Stimulated activated CD8-positive, alpha-beta memory T cell treated with anti-CD3 and anti-CD28 coated beads, Interleukin-15, amount 100 ng/mL, for 4 hours (primary cell): ENCODE results near the gene TBCD.

Experiments
- DNase-seq, 2 donors: peaks; one replicate each; pipeline ENCODE4 v3.0.0-alpha.2; 2020; ENCODE audit warnings: low read depth in 2 of 2

TBCD gene

DNA sequence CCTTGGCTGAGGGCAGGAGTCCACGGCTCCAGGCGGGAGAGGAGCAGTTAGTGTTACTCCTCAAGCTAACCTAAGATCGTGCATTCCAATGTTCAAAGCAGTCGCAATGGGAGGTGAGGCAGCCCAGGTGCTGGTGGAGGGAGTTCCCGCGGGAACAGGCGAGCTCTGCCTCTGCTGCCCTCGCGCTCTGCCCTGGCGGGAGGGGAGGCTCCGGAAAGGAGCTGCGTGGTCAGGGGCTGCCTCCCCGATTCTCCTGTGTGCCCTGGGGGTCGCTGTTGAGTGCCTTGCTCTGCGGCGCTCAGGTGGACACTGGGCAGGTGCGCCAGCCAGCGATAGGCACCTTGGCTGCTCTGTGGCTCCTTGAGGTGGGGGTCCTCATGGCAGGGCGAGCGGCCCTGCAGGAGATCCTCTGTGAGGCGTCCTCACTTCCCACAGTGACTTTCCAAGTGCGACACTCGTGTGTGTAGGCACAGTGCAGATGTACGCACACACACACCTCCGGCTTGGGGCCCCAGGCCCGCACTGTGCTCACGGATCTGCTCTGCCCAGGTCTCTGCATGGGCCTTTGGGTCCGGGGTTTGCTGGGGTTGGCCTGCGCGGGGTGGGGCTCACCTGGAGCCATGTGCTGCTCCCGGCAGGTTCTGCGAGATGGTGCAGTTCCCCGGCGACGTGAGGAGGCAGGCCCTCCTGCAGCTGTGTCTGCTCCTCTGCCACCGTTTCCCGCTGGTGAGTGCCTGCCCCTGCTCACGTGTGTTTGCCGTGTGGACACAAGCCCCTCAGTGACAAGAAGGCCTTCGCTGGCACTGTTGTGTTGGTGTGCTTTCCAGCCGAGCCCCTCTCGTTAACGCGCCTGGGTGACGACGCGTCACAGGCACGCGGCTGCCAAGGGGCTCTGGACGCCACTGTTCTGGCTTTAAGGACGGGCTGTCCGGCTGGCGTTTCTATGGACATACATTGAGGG lies 185.8 kb downstream of the TBCD start:
- no peak for DNase-seq

DNA sequence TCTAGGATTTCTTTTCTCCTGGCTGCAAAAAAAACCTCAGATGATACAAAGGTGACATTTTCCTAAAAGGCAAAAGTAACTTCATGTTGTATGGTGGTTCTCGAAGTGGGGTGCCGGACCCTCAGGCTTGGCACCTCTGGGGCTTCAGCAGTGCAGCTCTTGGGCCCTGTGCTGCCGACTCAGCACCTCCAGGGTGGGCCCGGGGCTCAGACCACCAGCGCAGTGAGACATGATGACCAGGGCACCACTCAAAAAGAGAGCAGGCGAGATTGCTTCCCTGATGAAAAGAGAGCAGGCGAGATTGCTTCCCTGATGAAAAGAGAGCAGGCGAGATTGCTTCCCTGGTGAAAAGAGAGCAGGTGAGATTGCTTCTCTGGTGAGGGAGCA lies 186.6 kb downstream of the TBCD start:
- no peak for DNase-seq

DNA sequence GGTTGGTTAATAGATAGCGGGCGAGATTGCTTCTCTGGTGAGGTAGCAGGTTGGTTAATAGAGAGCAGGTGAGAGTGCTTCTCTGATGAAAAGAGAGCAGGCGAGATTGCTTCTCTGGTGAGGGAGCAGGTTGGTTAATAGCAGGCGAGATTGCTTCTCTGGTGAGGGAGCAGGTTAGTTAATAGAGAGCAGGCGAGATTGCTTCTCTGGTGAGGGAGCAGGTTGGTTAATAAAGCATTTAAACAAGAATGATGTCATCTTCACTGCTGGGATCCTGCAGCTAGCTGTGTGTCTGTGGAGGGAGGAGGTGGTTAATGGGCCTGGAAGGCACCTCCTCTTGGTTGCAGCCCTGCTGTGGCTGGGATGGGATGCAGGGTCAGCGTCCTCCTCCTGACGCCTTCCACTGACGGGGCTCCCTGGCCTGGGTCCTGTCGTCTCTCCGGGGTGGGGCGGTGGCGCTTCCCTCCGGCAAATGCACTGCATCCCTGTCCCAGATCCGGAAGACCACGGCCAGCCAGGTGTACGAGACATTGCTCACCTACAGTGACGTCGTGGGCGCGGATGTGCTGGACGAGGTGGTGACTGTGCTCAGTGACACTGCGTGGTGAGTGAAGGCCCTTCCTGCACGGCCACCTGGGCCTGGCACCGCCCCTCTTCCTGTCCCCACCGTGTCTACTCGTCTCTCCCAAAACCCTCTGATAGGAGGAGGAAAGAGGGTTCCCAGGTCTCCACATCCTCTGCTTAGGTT lies 187.2 kb downstream of the TBCD start:
- no peak for DNase-seq

DNA sequence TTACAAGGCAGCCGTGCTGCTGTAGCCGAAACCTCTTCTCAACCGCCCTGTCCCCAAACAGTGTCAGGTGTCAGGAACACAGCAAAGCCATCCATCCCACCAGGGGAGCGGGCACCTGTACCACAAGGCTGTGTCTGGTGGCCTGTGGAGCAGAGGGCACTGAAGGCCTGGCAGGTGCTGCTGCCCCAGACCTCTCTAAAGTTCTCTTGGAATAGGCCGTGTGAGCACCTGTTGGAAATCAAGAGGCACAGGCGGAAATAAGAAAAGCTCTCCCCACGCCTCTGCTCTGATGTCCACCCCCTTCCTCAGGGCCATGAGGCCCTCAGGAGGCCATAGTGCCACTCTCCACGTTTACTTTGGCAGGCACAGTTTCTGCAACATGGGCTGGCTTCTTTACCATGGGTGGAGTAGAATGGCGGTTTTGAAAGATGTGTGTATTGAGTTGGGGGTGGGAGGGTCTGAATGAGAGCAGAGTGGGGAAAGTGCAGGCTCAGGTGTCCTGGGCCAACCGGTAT lies 187.8 kb downstream of the TBCD start:
- no peak for DNase-seq

DNA sequence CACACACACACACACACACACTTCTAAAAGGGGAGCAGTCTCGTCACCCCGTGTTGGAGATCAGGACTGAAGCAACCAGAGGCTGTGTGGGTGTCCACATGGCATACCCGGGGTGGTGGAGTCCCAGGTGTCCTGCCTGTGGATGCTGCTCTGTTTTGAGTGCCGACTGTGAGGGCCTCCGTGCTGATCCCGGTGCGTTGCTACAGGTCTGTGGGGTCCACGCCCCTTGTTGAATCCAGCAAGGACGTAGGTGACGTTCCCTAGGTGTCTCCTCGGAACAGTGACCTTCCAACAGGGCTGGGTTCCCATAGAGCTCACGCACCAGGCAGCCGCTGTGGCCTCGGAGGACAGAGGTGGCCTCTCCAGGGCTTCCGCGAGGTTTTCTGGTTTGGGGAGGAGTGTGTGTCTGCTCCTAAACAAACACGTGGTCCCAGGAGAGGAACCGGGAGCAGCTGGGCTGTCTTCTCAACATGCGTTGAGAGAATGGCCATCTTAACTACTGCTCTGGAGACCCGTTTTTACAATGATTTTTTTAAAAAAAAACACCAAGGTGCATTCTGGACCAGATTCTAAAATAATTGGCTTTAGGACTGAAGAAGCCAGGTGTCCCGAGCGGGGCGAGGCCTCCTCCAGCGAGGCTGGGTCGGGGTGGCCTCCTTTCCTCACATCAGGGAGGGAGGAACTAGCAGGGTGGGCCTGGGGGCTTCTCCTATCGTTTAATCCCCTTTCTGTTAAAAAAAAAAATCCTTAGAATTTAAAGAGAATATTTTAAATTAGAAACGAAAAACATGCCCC lies 188.6 kb downstream of the TBCD start:
- DNase-seq = no peak

DNA sequence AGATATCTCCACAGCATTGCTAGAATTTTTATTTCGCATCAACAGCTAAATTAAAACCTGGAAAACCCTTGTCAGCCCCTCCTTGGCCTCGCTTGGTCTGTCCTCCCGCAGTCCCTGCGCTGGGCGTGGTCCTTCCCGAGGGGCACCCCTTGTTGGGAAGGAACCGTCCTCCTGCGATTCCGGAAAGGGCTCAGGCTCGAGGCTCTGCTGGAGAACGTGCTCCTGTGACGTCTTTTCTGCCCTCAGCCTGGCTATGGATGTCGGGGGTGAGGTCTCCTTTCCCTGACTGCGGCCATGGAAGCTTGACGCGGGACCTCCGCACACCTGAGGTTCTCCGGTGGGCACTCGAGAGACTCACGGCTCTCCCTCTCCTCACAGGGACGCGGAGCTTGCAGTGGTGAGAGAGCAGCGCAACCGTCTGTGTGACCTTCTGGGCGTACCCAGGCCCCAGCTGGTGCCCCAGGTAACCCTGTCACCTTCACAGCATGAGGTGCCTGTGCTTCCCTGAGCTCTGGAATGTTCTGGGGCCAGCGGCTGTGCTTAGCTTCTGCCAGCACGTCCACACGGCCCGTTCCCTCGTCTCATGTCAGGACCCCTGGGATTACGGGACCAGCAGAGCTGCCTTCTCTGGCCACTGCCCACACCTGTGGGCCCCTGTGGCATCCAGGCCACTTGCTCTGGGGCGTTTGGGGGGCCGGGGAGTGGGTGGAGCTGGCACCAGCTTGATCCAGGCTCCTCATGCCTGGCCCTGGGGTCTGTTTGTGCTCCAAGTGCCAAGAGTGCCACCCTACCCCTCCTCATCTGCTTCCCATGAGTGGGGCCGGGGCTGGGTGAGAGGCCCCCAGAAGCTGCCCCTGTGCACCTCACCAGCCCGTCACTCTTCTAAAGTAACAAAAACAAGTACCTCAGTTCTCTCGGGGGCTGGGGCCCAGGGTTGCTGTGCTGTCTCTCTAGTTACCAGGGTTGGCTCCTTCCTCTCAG lies 189.4 kb downstream of the TBCD start:
- no peak for DNase-seq

DNA sequence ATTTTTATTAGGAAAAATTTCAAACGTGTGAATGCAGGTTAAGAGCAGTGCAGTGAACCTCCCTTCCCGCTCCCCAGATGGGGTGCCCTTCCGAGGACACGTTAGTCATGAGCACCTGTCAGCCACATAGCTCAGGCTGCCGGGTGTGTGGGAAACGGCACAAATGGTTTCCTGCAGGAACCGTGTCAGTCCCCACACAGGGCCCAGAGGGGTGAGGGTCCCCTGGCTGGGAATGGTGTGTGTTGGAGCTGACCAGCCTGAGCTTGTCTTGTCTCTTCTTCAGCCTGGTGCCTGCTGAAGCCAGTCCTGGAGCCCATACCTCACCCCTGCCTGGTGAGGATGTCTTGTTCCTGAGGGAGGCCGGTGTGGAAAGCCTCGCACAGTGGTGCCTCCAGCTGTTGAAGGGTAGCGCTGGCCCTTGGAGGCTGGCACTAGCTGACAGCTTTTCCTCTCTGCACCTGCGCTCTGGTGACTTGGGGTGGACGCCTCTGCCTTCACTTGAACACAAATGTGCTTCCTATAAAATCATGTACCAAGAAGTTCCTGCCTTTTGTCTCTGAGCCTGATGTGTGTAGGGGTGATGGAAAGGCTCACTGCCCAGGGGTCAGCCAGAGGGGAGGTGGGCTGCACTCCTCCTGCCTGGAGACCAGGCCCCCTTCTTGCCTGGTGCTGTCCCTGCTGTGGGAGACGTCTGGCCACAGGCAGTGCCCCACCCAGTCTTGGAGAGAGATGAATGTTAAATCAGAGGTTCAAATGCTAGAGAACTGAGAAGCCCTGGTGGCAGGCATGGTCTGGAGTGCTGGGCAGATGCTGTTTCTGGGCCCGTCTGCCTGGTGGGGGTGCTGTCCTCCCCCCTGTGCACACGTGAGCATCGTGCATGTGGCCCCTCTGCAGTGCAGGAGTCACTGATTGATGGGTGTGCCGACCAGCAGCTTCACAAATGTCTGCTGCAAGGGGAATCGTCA lies 190.6 kb downstream of the TBCD start:
- DNase-seq = no peak

DNA sequence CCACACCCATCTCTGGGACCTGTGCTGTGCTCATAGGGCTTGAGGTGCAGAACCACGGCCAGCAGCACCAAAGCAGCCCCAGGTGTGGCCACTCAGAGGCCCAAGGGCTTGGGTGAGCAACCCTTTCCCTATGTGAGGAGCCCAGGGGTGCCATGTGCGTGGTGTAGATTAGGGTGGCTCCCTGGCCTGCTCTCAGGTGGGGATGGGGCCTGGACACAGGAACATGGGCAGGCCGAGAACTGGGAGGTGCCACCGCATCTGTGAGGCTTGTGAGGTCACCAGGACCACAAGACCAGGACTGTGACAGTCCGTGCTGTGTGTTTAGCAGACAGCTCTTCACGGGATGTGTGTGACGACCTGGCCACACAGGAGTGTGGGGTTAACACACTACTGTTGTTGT lies 191.5 kb downstream of the TBCD start:
- DNase-seq = no peak

DNA sequence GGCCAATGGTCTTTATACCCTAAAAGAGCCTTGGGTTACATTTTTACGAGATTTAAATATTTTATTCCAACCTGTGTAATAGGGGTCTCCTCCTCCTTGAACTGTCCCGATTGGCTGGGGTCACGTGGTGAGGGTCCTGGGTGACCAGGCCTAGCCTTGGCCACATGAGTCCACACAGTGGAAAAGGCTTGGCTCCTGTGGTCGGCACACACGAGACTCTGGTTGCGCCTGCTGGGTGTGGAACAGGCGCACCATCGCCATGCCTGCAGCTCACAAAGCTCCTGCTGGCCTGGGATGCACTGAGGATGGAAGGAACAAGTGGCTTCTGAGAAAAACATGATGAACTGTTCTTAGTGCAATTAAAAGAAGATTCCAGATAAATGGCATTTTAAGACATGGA lies 191.9 kb downstream of the TBCD start:
- no peak for DNase-seq

DNA sequence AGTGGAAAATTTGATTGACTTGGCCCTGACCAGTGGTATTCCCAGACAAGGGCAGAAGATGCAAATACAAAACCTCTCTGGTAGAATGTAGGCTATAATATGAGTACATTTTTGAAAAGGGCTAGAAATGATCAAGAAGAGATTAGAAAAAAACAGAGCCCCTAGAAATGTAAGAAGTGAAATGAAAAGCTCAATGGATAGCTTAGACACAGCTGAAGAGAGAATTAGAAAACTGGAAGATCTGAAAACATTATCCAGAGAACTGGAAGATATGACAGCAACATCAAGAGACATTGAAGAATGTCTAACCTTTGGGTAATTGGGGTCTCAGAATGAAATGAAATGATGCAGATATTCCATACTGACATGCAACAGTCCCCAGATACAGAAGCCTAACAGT lies 193.1 kb downstream of the TBCD start:
- DNase-seq = no peak

DNA sequence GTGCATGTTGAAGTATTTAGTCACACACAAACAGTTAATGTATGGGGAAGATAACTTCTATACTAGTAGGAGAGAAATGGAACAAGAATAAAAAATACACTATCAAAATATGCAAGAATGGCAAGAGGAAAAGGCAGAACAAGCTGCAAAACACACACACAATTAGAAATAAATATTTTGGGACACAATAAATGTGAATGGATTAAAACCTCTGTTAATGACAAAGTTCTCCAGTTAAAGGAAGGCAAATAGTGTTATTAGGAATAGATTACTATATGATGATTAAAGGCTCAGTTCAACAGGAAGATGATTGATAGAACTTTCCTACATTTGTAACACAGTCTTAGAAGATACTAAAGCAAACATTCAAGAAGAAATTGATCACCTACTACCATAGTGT lies 194.2 kb downstream of the TBCD start:
- no peak for DNase-seq

DNA sequence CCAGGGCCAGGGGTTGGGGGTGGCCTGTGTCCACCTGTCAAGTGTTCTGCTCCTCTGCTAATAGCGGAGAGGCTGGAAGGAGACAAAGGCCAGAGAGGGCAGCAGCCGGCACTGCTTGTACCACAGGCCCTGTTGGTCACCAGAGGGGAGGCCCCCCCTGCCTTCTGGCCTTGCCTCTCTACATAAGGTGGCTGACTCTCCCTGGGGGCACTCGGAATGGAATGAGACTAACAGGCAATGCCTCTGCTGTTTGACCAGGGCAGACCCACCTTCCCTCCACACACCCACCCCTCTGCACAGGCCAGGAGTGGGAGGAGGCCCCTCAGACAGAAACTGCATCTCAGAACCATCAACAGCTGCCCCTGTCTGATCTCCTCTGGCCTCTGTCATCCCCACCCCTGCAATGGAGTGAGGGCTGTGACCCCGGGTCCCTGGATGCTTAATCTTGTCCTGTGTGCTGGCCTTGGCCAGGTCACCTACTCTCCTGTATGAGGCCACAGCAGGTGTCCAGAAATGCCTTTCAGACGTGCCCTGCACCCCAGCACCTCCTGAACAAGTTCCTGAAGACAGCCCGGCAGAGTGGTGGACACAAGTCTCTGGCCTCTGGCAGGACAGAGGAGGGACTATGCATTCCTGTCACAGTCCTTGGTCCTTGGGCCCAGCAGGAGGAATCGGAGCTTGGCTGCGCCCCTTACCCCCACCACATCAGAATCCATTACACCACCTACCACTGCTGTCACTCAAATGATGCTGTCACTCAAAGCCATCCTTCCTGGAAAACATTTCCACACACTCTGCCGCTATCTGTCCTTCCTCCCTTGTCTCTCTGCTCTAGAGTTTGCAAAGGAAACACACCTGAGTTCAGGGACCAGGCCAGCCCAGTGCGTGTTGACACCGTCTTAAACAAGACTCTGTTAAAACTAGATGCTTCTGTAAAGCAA lies 195.5 kb downstream of the TBCD start:
- DNase-seq = no peak

DNA sequence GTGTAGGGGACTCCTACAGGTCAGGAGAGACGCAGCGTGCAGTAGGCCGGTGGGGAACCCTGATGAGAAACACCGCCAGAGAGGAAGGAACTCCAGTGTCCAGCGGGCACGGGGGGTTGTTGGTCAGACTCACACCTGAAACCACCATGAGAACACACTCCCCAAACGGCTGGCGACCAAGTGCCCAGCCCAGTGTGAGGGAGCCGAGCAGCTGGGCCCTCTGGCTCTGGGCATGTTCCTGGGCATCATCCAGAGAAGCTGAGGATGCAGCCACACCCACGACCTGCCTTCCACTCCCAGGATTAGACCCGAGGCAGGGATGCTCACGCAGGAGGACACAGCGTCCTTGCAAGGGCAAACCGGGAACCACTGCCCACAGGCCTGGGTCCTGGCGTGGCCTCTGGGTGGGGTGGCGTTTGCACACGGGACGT lies 196.2 kb downstream of the TBCD start:
- no peak for DNase-seq

DNA sequence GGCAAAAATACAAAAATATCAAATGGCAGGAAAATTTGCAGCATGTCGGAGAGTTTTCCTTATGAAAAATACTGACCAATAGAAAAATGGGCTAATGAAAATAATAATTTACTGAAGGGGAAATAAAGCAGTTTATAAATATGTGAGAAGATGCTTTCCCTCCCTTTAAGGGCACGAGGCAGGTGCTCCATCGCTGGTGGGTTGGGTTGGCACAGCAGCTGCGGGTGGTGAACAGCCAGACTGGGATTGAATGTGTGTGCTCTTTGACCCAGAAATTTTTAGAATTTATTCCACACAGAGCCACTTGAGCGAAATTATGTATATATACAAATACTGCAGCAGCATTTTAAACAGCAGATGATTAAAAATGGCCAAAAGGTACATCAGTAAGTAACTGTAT lies 197.1 kb downstream of the TBCD start:
- no peak for DNase-seq

DNA sequence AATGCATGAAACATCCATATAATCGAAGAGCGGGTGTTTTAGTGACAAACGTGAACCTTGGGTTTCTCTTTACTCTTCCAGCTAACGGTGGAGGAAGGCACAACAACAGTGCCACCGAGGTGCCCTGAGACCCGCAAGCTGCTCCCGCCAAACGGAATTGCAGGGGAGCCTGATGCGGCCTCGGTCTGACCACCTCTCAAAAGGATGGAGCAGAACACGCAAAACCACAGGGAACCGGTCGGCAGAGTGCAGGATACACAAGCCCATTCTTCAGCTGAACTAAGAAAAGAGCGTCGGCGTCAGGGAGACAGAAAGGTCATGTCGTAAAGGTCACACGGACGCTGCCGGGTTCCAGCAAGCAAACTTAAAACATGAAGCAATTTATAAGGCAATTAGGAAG lies 197.5 kb downstream of the TBCD start:
- no peak for DNase-seq

DNA sequence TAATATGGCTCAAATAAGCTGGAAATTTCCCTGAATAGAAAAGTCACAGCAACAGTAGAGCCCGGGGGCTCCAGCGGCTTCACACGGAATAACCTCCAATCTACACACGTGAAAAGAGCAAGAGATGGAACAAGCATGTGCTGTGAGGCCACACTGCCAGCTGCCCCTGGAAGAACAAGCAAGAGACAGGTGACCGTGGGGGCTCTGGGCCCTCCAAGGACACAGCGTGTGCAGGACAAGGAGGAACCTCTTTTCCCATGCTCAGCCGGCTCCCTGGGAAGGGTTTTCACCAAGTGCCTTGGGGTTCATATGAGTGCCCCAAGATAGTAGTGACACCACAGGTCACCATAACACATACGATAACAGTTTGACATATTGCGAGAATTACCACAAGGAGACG lies 198.1 kb downstream of the TBCD start:
- DNase-seq = no peak

DNA sequence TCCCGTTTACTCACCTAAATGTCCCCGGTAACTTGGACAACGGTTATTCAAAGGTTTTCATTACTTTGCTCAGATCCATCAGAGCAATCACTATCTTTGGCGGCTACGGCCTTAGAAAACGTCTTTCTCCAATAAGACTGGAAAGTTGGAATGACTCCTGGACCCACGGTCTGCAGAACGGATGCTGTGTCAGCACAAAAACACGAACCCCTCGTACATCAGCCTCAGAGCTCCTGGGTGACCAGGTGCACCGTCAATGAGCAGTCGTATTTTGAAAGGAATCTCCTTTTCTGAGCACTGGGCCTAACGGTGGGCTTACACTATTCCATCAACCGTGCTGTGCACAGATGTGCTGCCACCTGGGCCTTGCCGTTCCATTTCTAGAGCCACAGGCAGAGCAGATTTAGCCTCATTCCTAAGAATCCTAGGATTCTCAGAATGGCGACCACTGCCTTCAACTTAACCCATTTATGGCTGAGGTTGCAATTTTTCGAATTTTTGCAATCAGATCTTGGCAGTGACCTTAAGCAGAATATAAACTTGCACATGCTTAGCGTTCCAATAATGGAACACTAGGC lies 198.7 kb downstream of the TBCD start:
- DNase-seq = no peak

DNA sequence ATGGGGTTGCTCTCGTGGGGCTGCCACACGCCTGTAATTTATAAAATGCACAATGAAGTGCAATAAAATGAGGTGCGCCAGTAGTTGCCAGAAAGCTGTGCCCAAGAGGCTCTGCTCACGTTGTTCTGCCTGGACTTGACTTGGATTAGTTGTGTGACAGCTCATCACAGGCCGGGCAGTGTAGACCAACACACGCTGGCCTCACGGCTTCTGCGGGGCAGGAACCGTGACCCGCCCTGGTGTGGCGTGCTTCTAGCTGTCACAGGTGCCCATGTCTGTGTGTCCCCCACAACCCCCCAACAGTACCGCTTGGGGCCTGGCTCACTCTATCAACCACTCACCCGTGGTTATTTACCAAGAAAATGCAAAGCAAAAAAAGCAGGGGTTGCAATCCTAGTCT lies 200.2 kb downstream of the TBCD start:
- no peak for DNase-seq
